ENCODE data around the gene TXNL4A.
"Not testable (repeated sequence)": the region's sequence is repeated elsewhere in the genome, so short reads cannot be mapped to it uniquely, and the experiment has no call there.

Gene TXNL4A

DNA sequence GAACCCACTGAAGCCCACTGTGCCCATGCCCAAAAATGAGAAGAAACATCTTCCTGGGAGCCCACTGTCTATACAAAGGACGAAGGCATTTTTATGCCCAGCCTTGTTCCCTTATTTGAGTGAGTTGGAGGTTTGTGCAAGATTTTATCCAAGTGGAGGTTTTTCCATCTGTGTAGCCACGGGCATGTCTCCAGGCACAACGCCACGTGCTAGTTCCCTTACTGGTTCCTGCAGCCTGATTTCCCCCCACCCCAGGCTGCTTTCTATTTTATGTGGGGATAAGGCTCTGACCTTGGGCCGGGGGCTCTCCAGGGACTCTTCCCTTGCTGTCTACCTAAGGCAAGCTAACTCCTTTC is 22.2 kb upstream of the TXNL4A start:
- no peak for TF ChIP-seq ZNF274 (IDR thresholded peaks at IDR 0.05; ENCODE audit: low read depth, low read length)
- no peak overlapping the region for H3K4me3 ChIP-seq (ENCODE audit: low read length)

DNA sequence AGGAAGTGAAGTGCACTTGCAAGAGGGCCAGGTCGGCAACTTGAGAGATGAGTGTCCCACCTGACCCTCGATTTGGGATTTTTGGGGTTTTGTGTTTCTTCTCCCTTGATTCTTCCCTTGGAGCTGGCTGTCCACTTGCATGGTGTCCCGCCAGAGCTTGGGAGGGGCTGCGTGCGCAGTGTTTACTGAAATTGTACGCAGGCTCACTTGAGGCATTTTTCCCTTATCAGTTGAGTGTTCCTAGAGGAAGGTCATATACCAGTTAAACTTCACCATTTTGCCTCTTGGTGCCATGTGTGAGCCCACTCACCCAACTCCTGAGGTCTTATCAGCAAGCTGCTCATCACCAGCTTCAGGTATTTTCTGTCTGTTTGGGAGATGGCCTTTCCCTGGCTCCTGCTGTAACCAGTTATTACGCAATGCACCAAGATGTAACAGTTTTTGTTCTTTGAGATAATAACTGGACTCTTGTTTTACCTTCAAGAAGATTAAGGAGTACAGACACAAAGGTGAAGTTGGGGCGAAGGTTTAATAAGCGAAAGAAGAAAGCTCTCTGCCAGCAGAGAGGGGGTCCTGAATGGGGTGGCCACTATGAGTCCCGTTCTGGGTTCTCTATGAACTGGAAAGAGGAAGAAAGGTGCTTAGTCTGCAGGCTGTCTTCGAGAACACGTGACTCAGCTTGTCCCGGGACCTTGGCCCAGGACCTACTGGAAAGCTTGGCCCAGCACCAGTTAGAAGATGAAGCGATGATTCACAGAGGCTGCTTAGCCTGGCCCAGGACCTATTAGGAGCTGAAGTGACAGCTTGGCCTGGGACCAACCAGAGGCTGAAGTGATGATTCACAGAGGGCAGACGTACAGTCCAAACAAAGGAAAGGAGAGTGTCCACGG is 21.5 kb upstream of the TXNL4A start:
- H3K4me3 ChIP-seq (ENCODE audit: low read length): no peak overlapping the region
- no peak for TF ChIP-seq ZNF274 (IDR thresholded peaks at IDR 0.05; ENCODE audit: low read depth, low read length)

DNA sequence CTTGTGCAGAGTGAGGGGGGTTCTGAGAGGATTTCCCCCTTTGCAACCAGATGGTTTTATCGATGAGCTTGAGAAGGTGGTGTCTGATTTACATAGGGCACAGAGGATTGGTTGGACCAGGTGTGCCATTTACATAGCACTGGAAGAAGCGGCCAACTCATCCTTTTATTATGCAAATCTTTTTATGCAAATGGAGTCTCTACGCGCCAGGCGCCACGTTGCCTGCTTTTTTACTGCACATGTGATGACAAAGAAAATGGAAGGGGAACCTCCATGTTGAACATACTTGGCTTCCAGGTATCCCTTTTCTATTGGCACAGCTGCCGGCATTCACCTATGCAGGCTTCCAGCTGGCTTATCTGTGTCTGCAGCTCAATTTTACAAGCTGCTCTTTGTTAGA is 18.4 kb upstream of the TXNL4A start:
- TF ChIP-seq ZNF274 (IDR thresholded peaks at IDR 0.05; ENCODE audit: low read depth, low read length): no peak
- H3K4me3 ChIP-seq (ENCODE audit: low read length): no peak overlapping the region

DNA sequence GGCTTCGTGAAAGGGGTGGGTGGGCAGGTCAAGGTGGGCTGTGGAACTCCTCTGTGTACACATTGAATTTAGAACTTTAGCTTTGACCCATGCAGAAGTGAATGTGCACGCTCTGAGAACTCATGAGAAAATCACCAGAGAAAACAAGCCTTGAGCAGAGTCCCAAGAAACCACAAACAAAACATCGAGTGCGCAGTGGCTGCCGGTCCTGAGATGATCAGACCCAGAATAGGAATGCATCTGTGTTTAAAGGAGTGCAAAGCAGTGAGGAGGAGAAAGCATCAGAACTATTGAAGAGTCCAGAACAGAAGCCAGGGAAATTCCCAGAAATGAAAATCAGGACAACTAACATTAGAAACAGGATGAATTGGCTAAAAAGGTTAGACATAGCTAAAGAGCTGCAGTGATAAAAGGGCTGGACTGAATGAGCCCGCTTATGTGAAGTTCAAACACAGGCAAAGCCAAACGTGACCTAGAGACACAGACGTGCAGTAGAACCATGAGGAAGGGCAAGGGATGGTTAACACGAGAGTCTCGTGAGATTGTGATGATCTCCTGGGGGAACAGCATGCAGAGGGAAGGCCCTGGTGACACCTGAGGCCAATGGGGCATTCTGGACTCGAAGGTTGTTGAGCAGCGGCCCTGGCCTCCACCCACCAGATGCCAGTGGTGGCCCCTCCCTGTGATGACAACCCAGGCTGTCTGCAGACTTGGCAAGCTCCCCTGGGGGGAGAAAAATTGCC is 16.4 kb upstream of the TXNL4A start:
- no peak overlapping the region for H3K4me3 ChIP-seq (ENCODE audit: low read length)
- TF ChIP-seq ZNF274 (IDR thresholded peaks at IDR 0.05; ENCODE audit: low read depth, low read length): no peak

DNA sequence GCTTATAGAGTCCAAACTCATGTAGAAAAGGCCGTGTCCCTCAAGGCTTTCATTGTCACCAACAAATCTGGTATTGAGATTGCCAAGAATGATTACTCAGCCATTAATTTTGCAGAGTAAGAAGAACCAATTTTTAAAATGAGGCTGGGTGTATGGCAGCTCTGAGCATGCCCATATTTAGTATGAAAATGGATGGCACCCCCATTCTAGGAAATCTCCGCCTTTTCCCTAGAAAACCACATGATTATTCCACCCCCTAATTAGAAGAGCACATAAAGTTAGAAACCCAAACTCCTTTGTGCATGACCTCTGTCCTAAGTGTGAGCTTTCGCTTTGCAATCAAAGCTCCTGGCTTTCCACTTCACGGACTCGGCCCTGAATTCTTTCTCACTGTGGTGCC is 14.1 kb upstream of the TXNL4A start:
- no peak for TF ChIP-seq ZNF274 (IDR thresholded peaks at IDR 0.05; ENCODE audit: low read depth, low read length)
- no peak overlapping the region for H3K4me3 ChIP-seq (ENCODE audit: low read length)

DNA sequence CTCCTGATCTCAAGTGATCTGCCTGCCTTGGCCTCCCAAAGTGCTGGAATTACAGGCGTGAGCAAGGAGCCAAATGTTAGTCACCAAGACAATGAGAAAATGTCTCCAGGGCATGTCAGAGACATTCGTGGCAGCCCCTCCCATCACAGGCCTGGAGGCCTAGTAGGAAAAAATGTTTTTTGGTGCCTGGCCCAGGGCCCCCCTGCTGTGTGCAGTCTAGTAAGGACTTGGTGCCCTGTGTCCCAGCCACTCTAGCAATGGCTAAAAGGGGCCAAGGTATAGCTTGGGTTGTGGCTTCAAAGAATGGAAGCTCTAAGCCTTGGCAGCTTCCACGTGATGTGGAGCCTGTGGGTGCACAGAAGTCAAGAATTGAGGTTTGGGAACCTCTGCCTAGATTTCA is 12.5 kb upstream of the TXNL4A start:
- no peak for TF ChIP-seq ZNF274 (IDR thresholded peaks at IDR 0.05; ENCODE audit: low read depth, low read length)

DNA sequence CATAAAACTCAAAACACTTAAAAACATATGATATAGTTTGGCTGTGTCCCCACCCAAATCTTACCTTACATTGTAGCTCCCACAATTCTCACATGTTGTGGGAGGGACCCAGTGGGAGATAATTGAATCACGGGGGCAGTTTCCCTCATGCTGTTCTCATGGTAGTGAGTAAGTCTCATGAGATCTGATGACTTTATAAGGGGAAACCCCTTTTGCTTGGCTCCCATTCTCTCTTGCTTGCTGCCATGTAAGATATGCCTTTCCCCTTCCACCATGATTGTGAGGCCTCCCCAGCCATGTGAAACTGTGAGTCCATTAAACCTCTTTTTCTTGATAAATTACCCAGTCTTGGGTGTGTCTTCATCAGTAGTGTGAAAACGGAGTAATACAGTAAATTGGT is 11.3 kb upstream of the TXNL4A start:
- H3K4me3 ChIP-seq (ENCODE audit: low read length): not testable (repeated sequence)

More for the DNA sequence above, 12.5 kb upstream of the TXNL4A start:
- H3K4me3 ChIP-seq (ENCODE audit: low read length): no peak overlapping the region

DNA sequence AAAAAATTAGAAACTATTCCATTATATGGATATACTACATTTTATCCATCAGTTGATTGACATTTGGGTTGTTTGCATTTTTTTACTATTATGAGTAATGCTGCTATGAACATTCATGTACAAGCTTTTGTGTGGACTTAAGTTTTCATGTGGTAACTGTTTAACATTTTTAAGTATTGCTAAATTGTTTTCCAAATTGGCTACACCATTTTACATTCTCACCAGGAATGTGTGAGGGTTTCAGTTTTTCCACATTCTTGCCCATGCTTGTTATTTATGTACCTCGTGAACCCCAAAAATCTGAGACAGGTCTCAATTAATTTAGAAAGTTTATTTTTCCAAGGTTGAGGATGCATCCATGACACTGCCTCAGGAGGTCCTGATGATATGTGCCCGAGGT is 3.1 kb upstream of the TXNL4A start:
- no peak overlapping the region for H3K4me3 ChIP-seq (ENCODE audit: low read length)
- TF ChIP-seq ZNF274 (IDR thresholded peaks at IDR 0.05; ENCODE audit: low read depth, low read length): no peak

DNA sequence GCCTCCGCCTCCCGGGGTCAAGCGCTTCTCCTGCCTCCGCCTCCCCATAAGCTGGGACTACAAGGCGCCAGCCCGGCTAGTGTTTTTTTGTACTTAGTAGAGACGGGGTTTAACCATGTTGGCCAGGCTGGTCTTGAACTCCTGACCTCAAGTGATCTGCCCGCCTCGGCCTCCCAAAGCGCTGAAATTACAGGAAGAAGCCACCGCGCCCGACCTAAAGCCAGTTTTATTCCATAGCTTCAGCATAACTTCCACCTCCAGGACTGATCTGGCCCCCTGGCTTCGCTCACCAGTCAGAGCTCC is 783 bp upstream of the TXNL4A start:
- peak overlapping the region; percentile 97 for H3K4me3 ChIP-seq (ENCODE audit: low read length)
- no peak for TF ChIP-seq ZNF274 (IDR thresholded peaks at IDR 0.05; ENCODE audit: low read depth, low read length)

DNA sequence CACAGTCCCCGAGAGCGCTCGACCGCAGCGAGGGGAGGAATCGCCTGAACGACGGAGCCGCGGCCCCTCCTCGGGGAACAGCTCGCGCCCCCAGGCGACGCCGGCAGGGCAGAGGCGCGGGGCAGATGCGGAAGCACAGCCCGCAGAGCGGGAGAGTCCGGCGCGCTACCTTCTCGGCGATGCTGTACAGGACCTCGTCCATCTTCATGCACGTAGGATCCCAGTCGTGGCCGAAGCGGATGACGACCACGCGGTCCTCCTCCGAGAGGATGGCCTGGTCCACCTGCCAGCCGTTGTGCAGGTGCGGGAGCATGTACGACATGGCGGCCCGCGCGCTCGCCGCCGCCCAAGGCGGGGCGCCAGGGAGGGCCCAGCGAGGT is 302 bp downstream of the TXNL4A start:
- peak overlapping the region; percentile 97 for H3K4me3 ChIP-seq (ENCODE audit: low read length)
- no peak for TF ChIP-seq ZNF274 (IDR thresholded peaks at IDR 0.05; ENCODE audit: low read depth, low read length)

DNA sequence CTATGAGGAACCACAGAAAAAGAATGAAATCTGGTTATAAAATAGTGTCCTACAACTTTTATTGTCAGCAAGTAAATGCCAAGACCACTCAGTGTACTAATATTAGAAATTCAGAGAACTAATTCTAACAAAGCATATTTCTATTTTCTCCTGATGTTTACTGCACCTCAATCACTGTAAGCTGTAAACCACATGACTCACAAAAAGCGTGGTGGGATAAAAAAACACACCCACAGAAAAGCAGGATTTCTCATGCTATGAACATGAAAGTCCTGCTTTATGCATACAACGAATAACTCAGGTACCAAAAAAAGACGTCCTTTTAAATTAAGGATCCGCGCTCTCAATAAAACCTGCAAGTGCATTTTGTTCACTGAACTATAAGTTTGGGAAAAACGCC is 797 bp downstream of the TXNL4A start:
- no peak for TF ChIP-seq ZNF274 (IDR thresholded peaks at IDR 0.05; ENCODE audit: low read depth, low read length)
- peak overlapping the region; percentile 97 for H3K4me3 ChIP-seq (ENCODE audit: low read length)

DNA sequence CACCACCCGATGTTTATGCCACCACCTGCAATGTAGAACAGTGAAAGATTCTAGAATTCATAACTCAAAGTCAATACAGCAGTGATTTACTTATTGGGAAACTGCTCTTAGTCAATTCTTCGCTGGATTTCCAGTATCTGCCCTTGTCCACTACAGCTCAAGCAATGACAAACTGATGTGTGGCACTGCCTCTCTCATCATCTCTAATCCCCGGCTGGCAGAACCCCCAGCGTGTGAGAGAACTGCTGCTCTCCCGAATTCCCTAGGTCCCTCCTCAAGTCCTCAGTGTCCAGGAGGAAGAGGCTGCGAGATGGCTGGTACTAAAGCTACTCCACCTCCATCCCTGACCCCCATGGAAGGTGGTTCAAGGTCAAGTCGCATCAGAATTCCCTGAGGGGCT is 1.6 kb downstream of the TXNL4A start:
- no peak for TF ChIP-seq ZNF274 (IDR thresholded peaks at IDR 0.05; ENCODE audit: low read depth, low read length)
- H3K4me3 ChIP-seq (ENCODE audit: low read length): peak overlapping the region; percentile 97

DNA sequence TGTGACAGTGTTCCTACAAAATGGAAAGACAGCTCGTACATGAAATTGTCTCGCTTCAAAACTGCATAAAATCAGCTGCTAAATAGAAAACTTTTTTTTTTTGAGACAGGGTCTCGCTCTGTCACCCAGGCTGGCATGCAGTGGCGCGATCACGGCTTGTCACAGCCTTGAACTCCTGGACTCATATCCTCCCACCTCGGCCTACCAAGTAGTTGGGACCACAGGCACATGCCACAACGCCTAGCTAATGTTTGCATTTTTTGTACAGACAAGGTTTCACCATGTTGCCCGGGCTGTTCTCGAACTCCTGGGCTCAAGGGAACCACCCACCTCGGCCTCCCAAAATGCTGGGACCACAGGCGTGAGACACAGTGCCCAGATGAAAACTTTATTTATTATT is 3.2 kb downstream of the TXNL4A start:
- H3K4me3 ChIP-seq (ENCODE audit: low read length): no peak overlapping the region

DNA sequence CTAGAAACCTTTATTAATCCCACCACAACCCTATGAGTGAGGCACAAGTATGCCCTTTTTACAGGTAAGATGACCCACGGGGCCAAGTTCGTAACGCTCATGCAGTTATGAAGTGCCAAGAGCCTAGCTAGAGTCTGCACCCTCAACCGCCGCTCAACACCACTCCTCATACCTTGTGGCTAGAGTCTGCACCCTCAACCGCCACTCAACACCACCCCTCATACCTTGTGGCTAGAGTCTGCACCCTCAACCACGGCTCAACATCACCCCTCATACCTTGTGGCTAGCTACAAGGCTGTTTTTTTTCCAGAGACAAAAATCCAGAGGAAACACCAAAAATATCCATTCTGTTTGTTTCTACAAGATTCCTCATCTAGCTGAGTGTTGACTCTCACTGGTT is 4.6 kb downstream of the TXNL4A start:
- H3K4me3 ChIP-seq (ENCODE audit: low read length): no peak overlapping the region
- no peak for TF ChIP-seq ZNF274 (IDR thresholded peaks at IDR 0.05; ENCODE audit: low read depth, low read length)

More for the DNA sequence above, 3.2 kb downstream of the TXNL4A start:
- no peak for TF ChIP-seq ZNF274 (IDR thresholded peaks at IDR 0.05; ENCODE audit: low read depth, low read length)

DNA sequence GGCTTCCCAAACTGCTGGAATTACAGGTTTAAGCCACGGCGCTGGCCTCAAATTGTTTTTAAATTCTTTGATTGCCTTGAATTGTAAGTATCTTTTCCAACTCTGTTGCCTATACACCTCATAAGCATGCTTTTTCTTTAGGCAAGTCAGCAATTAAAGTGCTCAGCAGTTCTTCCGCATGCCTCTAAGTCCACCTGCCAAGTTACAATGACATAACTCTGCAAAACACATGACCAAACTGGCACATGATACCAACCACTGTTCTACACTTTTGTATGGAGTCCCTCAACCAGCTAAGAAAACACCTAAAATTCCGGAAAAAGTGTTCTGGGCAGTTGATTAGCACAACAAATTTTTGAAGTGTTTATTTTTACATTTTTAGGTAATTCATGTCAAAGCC is 5.1 kb downstream of the TXNL4A start:
- TF ChIP-seq ZNF274 (IDR thresholded peaks at IDR 0.05; ENCODE audit: low read depth, low read length): no peak

More for the DNA sequence above, 5.1 kb downstream of the TXNL4A start:
- no peak overlapping the region for H3K4me3 ChIP-seq (ENCODE audit: low read length)

All from GM08714 (cell line).